ENCODE measurements around the gene ANKRD33.

GRCh38 chr12:51868821-51869495, 18.9 kb upstream of the ANKRD33 start:
- TF ChIP-seq PATZ1 (CRISPR knock-in tag; IDR thresholded peaks at IDR 0.05; ENCODE audit: borderline replicate concordance): peak; percentile 80; the same call in 1 of the 2 replicates
- no peak for TF ChIP-seq RARB (CRISPR knock-in tag; IDR thresholded peaks at IDR 0.05)
- no peak for TF ChIP-seq ARNTL (CRISPR knock-in tag; IDR thresholded peaks at IDR 0.05; ENCODE audit: borderline replicate concordance, low read depth)
- no peak for TF ChIP-seq OSR1 (CRISPR knock-in tag; IDR thresholded peaks at IDR 0.05)
- TF ChIP-seq TCF4 (CRISPR knock-in tag; IDR thresholded peaks at IDR 0.05; ENCODE audit: borderline replicate concordance): peak; percentile 46; the same call in 1 of the 2 replicates
- no peak for TF ChIP-seq TOX (CRISPR knock-in tag; IDR thresholded peaks at IDR 0.05; ENCODE audit: borderline replicate concordance)
- no peak for TF ChIP-seq ZFP30 (CRISPR knock-in tag; IDR thresholded peaks at IDR 0.05)
- no peak for TF ChIP-seq ESRRG (CRISPR knock-in tag; IDR thresholded peaks at IDR 0.05)
